IPS-11a (cell line): ENCODE measurements around the gene COMMD7.

Experiments used
- H3K4me3 ChIP-seq: one replicate; pipeline ENCODE4 v1.5.1; 2013; ENCODE audit warnings: low read depth, low read length, control low read depth

Gene COMMD7

DNA sequence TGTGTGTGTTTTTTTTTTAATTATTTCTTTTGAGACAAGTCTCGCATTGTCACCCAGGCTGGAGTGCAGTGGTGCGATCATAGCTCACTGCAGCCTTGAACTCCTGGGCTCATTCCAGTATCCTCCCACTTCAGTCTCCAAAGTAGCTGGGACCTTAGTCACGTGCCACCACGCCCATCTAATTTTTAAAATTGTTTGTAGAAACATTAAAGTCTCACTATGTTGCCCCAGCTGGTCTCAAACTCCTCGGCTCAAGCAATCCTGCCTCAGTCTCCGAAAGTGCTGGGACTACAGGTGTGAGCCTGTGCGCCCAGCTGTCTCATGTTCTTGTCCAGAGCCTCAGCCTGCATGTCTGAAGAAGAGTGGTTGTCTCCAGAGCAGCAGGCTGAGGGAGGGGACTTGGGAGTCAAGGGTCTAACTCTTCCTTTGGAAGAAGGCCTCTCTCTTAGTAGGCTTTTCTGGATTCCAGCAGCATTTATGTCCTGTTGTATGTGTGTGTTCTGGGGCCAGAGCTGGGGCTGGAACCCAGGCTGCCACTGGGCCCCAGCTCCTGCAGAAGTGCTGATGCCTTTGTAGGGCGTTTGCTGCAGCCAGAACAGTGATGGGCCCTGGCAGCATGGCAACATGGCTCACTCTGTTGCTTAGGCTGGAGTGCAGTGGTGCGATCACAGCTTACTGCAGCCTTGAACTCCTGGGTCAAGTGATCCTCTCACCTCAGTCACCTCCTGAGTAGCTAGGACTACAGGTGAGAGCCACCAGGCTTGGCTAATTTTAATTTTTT, 24.3 kb upstream of the COMMD7 start:
- H3K4me3 ChIP-seq = no peak overlapping the region

DNA sequence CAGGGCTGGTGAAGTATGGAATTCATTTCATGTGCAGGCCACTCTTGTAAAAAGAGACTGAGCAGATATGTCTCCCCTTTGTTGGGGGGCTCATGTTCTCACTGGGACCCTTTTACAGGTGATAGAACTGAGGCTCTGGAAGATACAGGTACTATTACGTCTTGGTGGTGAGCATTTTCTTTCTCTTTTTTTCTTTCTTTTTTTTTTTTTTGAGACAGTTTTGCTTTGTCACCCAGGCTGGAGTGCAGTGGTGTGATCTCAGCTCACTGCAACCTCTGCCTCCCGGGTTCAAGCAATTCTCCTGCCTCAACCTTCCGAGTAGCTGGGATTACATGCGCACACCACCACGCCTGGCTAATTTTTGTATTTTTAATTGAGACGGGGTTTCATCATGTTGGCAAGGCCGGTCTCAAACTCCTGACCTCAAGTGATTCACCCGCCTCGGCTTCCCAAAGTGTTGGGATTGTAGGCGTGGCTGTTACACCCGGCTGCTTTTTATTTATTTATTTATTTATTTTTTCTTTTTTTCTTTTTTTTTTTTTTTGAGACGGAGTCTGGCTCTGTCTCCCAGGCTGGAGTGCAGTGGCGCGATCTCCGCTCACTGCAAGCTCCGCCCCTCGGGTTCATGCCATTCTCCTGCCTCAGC, 22.1 kb upstream of the COMMD7 start:
- peak overlapping the region; percentile 100 for H3K4me3 ChIP-seq

DNA sequence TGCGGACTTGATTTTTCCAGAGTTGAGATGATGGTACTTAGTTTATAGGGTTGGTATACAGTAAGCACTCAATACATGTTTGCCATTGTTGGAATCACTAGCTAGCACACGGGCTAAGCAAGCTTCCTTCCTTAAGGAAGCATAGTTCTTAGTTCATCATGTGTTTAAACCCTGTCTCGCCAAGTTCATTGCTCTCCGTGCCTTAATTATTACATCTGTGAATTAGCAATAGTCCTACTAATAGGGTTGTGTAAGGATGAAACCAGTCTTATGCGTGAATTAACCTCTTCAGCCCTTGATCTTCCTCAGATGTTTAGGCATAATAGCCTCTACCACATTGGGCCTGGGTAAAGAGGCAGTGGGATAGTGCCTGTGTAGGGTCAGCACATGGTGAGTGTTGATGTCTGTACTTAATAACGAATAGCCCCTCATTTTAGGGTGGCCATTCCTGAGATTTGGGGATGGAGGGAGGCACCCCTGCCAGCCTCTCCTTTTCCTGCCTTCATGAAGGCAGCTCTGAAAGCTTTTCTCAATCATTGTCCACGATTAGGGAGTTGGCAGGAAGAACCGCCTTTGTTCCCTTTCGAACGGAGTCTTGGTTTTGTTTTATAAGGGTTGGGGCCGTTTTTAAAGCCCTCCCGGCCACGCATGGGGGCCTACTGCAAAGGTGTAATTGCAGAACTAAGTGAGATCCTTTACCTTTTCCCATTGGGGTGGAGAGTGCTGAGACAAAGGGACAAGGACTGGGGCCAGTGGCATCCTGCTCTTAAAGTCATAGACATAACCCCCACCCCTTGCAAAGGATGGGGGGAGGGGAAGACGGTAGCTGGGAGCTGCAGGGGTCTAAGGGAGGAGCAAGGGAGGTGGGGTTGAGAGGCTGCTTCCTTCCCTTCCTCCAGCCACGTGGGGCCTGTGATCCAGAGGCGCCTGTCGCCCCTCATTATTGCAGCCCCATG, 21.0 kb upstream of the COMMD7 start:
- peak overlapping the region; percentile 100 for H3K4me3 ChIP-seq

DNA sequence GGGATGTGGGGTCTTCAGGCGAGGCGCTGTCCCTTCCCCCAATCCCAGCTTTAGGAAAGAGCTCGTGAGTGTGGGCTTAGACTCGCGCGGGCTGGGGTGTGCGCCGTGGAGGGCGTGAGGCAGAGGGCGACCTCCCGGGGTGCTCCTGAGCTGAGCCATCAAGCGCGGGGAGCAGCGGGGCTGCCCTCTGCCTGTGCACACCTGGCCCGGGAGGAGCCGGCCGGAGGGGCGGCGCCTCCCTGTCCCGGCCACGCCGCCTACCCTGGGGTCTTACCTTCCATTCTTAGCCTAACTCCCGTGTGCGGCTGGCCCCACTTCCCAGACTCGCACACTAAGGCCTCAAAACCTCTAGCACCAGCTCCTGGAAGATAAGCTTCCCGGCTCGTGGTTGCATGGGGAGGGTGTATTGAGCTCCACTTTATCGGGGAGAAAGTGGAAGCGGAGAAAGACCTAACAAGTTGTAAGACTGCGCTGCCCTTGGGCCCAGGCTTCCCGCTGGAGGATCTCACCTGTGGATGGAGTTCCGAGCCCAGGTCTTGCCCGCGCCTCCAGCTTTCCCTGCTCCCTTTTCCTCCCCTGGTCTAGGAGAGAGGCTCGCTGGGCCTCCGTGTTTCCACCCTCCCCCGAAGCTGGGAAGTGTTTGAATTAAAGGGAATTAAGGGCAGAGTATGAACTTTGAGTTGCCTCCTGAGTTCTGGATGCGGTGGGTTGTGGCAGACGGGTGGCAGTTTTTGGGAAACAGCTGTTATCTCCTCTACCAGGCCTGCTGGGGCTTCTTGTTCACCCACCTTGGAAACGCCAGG, 20.1 kb upstream of the COMMD7 start:
- peak overlapping the region; percentile 100 for H3K4me3 ChIP-seq

DNA sequence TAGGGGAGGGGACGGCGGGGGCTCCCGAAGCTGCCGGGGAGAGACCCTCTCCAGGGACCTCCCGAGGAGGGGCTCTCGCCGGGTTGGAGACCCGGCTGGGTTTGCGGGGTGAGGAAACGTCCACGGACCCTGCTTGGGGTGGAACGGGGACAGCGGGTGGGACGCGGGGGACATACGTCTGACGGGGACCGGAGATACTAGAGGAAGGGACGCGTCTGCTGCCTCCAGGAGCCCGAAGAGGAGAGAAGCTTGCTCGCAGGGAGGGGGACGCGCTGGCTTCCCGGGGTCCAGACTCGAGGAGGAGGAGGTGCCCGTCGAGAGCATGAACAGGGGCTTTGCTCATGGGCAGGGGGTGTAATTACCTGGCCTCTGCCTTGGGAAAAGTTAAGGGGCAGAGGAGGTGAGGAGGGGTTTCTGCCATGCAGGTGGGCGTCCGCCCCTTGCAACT, 19.5 kb upstream of the COMMD7 start:
- peak overlapping the region; percentile 100 for H3K4me3 ChIP-seq

DNA sequence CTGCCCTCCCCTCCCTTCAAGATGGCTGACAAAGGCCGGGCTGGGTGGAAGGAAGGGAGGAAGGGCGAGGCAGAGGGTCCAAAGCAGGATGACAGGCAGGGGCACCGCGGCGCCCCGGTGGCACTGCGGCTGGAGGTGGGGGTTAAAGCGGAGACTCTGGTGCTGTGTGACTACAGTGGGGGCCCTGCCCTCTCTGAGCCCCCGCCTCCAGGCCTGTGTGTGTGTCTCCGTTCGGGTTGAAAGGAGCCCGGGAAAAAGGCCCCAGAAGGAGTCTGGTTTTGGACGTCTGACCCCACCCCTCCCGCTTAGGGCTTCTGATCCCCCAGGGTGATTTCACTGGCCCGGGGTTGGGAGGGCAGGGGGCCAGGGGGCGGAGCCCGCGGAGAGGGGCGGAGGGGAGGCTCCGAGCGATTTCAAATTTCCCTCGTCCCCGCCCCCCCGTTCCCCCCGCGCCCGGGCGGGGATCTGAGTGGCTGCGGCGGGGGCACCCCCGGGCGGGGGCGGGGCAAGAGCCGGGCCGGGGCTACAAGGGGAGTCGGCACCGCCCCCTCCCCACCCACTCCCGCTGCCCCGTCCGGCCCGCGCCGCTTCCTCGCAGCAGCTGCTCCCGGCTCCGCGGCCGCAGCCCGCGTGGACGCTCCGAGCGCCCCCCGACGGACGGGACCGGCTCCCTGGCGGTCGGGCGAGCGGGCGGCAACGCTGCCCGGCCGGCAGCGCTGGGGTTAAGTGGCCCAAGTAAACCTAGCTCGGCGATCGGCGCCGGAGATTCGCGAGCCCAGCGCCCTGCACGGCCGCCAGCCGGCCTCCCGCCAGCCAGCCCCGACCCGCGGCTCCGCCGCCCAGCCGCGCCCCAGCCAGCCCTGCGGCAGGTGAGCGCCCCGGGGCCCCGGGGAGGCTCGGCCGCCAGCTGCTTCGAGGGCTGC, 18.8 kb upstream of the COMMD7 start, which contains the start of gene DNMT3B:
Gene DNMT3B, plus strand, starts transcription at position 555 of the 923 bp plus-strand sequence. CDS start 17,939 bp downstream, outside the sequence.
- peak within 1 kb of the TSS; percentile 100 for H3K4me3 ChIP-seq

DNA sequence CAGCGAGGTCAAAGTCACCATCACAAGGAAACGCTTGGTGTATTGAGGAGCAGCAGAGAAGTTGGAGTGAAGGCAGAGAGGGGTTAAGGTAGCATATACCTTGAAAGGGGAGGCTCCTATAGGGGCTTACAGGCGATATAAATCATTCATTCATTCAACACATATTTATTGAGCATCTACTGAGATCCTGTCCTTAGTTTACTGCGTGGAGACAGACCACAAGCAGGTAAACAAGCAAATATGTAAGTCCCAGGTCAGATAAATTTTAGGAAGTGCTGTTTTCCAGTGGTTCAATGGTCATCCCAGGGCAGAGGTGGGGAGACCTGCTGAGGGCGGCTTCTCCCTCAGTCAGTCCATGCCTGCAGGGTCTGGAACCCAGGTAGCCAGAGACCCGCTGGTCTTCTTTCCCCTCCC, 18.2 kb upstream of the COMMD7 start:
- H3K4me3 ChIP-seq = peak overlapping the region; percentile 22

DNA sequence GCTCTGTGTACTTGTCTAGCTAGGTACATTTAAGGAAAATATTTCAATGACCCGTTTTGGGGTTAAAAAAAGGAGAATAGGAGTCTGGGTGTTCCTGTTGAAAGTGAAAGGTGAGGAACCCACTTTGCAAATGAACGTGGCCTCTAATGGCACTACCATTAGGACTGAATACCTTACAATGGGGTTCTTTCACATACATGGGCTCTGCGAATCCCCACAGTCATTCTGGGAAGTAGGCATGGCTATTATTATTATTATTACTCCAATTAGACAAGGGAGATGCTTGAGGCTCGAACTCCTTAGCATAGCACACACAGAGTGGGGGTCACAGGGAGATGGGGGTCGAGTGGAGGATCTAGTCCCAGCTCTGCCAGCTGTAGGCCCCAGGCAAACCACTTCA, 12.9 kb upstream of the COMMD7 start:
- H3K4me3 ChIP-seq = no peak overlapping the region

DNA sequence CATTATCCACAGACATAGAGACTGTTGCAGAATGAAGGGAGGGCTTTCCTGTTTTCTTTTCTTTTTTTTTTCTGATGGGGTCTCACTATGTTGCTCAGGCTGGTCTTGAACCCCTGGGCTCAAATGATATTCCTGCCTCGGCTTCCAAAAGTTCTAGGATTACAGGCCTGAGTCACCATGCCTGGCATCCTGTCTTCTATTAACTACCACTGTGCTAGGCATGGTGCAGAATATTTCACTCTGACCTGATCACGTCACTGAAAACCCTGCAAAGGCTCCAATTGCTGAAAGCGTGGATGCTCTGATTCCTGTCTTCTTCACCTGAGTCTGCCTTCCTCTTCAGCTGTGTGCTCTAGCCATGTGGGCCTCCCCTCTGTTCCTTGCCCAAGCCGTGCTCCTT, 10.5 kb upstream of the COMMD7 start:
- no peak overlapping the region for H3K4me3 ChIP-seq

DNA sequence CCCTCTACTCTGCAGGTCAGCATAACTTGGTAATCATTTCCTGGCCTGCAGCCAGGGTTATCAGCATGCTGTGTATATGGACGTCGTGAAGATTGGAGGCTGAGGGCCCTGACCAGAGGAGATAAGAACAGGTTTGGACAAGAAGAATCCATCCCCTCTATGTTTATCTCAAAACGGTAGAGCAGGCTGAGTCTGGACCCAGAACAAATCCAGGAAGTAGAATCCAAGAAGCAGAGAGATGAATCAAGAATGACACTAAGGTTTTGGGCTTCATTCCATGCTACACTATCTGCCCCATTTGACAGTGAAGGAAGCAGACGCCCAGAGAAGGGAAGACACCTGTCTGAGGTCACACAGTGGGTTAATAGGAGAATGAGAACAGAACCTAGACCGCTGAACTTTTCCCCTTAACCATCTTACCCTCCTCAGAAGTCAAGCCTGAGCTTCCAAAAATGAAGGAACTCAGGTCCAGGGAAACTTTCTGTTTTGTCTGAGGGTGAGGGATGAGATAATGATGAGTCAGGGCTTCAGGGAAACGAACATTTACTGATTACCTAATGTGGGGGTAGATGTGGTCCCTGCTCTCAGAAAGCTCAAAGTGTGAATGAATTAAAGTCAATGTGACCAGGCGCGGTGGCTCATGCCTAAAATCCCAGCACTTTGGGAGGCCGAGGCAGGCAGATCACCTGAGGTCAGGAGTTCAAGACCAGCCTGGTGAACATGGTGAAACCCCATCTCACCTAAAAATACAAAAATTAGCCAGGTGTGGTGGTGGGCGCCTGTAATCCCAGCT, 9.4 kb upstream of the COMMD7 start:
- H3K4me3 ChIP-seq = no peak overlapping the region

DNA sequence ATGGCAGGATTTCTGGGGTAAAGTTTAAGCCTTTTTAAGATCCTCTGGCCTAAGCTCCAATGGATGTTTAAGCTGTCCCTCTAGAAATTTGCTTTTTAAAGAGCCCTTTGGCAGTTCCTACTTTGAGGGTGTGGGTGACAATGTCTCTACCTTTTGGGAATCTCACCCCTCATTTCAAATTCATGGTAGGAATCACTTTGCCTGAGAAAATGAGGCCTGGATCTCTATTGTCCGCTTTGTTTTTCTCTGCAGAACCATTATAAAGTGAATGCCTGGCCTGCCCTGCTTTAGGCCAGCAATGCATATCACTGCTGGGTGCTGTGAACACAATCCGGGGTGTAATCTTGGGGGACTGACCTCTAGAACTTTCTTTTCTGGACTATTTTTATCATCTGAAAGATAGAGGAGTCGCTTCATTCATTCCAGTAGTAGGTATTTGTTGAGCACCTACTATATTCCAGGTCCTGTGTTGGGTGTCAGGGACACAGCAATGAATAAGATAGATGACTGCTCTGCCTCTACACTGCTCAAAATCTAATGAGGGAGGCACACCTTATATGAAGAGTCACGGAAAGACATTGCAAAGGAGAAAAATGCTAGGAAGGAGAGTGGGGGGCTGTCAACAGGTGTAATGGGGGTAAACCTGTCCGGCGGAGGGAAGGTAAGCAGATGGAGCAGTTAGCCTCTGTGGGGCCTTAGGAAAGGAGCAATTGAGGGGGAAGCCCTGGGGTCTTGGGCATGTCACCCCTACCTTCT, 8.6 kb upstream of the COMMD7 start:
- no peak overlapping the region for H3K4me3 ChIP-seq

DNA sequence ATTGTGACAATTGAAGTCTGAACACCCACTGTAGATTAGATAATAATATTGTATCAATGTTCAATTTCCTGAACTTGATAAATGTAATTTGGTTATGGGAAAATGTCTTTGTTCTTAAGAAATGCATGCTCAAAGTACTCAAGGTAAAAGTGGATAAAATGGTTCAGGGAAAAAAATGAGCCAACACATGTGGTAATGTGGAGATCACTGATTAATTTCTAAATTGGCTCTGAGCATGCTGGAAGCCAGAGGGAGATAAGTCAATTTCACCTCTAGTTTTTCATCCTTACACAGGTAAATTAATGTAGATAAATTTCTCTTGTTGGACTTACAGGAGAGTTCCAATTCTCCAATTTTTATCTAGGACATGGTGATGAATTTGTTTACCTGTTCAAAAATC, 8.0 kb upstream of the COMMD7 start:
- H3K4me3 ChIP-seq = no peak overlapping the region

DNA sequence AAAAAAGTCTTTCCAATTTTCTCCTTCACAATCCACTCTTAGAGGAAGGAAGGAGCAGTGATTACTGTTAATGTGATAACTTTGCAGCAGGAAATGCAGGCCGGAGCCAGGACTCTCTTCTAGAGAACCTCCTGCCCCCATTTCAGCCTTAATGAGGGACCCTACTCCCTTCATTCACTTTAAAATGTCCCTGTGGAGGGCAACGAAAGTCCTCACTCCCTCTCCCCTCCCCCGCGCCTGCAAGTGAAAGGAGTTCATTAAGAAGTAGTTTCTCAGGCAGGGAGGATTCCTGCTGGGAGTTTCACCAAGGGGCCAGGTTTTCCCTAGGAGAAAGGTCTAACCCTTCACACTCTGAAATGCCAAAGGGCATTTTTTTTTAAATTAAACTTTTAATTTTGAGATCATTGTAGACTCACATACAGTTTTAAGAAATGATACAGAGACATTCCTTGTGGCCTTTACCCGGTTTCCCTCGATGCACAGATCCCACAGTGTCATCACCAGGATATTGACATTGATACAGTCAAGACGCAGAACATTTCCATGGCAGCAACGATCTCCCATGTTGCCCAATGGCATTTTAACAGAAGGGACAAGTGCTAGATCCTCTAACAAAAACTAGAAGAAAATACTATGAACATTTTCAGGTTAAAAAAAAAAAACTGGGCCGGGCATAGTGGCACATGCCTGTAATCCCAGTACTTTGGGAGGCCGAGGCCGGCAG, 6.8 kb upstream of the COMMD7 start:
- peak overlapping the region; percentile 6 for H3K4me3 ChIP-seq

DNA sequence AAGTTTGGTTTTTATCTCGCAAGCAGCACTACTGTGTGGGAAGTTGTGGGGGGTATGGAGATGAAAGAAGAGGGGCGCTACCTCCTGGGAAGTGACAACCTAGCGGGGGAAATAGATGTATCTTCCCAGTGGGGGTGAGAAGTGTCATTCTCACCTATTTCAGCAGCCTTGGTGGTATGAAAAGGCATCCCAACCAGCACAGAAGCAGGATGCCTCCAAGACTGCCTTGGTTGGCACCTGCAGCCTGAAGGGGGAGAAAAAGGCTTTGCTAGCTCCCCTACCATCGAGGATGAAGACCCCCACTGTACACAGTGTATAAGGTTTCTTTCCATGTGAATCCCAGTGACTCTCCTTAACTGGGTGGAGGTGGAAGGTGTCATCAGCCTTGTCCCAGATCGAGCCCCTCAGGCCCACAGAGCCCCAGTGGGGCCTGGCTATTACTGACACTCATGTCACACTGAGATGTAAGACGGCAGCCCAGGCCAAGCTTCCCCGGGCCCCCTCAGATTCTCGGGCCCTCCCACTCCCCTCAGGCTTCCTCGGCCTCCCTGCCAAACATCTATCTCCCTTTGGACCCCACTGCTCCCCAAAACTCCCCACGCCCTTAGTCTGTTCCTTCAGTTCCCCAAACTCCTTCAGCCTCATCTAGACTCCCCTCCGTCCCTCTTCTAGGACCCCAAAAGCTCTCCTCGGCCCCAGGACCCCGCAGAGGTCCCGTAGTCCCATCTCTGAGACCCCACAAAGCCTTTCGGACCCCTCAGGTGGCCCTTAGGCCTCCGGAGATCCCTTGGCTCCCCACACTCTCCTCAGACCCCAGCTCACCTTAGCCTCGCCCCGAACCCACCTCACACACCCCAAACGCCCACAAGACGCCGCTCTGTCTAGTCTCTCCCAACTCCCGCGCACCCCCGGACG, 688 bp downstream of the COMMD7 start:
- peak overlapping the region; percentile 88 for H3K4me3 ChIP-seq

DNA sequence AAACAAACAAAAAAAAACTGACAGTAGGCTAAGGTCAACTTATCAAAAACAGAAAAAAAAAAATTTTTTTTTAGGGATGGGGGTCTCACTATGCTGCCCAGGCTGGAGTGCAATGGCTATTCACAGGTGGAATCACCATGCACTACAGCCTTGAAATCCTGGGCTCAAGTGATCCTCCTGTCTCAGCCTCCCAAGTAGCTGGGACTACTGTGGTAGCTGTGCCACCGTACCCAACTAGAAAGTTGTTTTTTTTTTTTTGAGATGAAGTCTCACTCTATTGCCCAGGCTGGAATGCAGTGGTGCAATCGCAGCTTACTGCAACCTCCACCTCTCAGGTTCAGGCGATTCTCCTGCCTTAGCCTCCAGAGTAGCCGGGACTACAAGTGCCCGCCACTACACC, 2.1 kb downstream of the COMMD7 start:
- H3K4me3 ChIP-seq = no peak overlapping the region
